ENCODE measurements around the gene PTBP2. TPM values are rescaled to one million over a fixed set of nuclear protein-coding genes. Genes with fewer than 3 reads are reported as not detected.

PTBP2 gene
- total and polyA plus RNA-seq, 10 of the 15 experiments (the other 5 are each of a cell fraction or from before 2014, with no cell fraction given) = 5.8 to 17.5 (median 11.1) TPM

DNA sequence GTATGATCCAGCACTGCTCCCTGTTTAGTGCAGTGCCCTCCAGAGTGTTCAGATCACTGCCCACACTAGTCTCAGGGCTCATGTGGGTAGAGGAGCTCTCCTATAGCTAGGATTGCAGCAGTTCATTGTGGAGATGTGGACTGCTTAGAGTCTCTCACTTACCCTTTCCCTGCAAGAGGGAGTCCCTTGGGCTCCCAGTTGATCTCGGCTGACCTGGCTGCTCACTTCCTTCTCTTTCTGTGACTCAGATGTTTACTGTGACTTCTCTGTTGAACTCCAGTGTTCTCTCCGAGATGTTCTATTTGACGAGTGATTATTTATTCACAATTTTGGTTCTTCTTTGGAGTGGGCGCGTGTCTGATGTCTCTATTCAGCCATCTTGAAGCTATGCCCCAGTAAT, 141.9 kb downstream of the PTBP2 start (continued):
- TF ChIP-seq, protein P1, sequence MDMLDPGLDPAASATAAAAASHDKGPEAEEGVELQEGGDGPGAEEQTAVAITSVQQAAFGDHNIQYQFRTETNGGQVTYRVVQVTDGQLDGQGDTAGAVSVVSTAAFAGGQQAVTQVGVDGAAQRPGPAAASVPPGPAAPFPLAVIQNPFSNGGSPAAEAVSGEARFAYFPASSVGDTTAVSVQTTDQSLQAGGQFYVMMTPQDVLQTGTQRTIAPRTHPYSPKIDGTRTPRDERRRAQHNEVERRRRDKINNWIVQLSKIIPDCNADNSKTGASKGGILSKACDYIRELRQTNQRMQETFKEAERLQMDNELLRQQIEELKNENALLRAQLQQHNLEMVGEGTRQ (IDR thresholded peaks at IDR 0.05; ENCODE audit: borderline replicate concordance, low read depth, low read length) = no peak
- TF ChIP-seq MEF2A (IDR thresholded peaks at IDR 0.05; ENCODE audit: insufficient read depth, low read depth, low read length) (no peak), RCOR1 (conservative IDR thresholded peaks at IDR 0.05; ENCODE audit: low read depth, low read length) (no peak), CREM (IDR thresholded peaks at IDR 0.05; ENCODE audit: low read depth) (no peak), POLR2A (IDR thresholded peaks at IDR 0.05; ENCODE audit: low read depth, low read length) (no peak), ATF3 (IDR thresholded peaks at IDR 0.05; ENCODE audit: borderline replicate concordance, extremely low read depth, low read depth, low read length) (no peak)
